H1 (cell line): ENCODE results near the gene IGSF9B. TPM values are rescaled to one million over a fixed set of nuclear protein-coding genes. Genes with fewer than 3 reads are reported as not detected.

Experiments
- CTCF ChIA-PET: fragments of 300-600 bp; sonication (Branson Sonifier 250); formaldehyde crosslinking; loops from one replicate; lab custom pipeline; 2021; ENCODE audit not compliant: partially characterized antibody; lab: Charles Lee
- POLR2A ChIA-PET: fragments of 300-600 bp; sonication (Branson Sonifier 250); formaldehyde crosslinking; loops from one replicate; lab custom pipeline; 2021; ENCODE audit warnings: inconsistent platforms; ENCODE audit not compliant: partially characterized antibody; lab: Charles Lee
- DNase-seq, 2 experiments: peaks; one replicate each; pipeline versions ENCODE4 v3.0.0 to v3.0.0-alpha.2; 2010 to 2022; ENCODE audit warnings: low spot score in 2 of 2, low read depth in 1 of 2, mixed read lengths in 1 of 2
- FAIRE-seq: peaks from 2 replicates; lab custom pipeline; 2011; peaks lifted over from hg19 to GRCh38; lab: Jason Lieb, UNC
- H2AFZ ChIP-seq: 2 replicates; pipeline ENCODE4 v1.8.1; 2012; ENCODE audit warnings: low read length, inconsistent platforms
- H2AK5ac ChIP-seq: 2 replicates; pipeline ENCODE4 v1.6.1; 2013; ENCODE audit warnings: low read depth, low read length
- H2BK120ac ChIP-seq: replicated peaks from 2 replicates; pipeline ENCODE3; 2013; ENCODE audit warnings: low read depth, low read length, inconsistent platforms
- H2BK12ac ChIP-seq: 2 replicates; pipeline ENCODE4 v1.6.1; 2013; ENCODE audit warnings: low read depth, low read length
- H2BK15ac ChIP-seq: 2 replicates; pipeline ENCODE4 v1.6.1; 2013; ENCODE audit warnings: low read length
- H2BK20ac ChIP-seq: 2 replicates; pipeline ENCODE4 v1.6.1; 2013; ENCODE audit warnings: low read length
- H2BK5ac ChIP-seq: 2 replicates; pipeline ENCODE4 v1.6.1; 2013; ENCODE audit warnings: low read depth, low read length
- H3K14ac ChIP-seq: 2 replicates; pipeline ENCODE4 v1.6.1; 2013; ENCODE audit warnings: inconsistent platforms; ENCODE audit not compliant: insufficient read length
- H3K18ac ChIP-seq: 2 replicates; pipeline ENCODE4 v1.6.1; 2013; ENCODE audit warnings: low read length; ENCODE audit errors: extremely low read depth
- H3K23ac ChIP-seq: 2 replicates; pipeline ENCODE4 v1.6.1; 2013; ENCODE audit warnings: inconsistent platforms; ENCODE audit not compliant: insufficient read length
- H3K23me2 ChIP-seq: 2 replicates; pipeline ENCODE4 v1.6.1; 2013; ENCODE audit warnings: low read depth, low read length
- H3K27ac ChIP-seq: 2 replicates; pipeline ENCODE4 v1.6.1; 2011; ENCODE audit warnings: low read depth, low read length, inconsistent platforms
- H3K27me3 ChIP-seq, 4 experiments: replicated peaks in 1 of 4; 1 replicate in 1 of 4; 2 replicates in 3 of 4; pipeline versions ENCODE4 v1.6.1 to v1.8.1; 2011 to 2013; ENCODE audit warnings: low read length in 3 of 4, mild to moderate bottlenecking in 3 of 4, inconsistent platforms in 2 of 4, mixed read lengths in 2 of 4, moderate library complexity in 1 of 4; ENCODE audit not compliant: control insufficient read depth in 3 of 4, insufficient read depth in 3 of 4; ENCODE audit errors: extremely low read depth in 1 of 4
- H3K36me3 ChIP-seq, 4 experiments: 2 replicates each; pipeline versions ENCODE4 v1.6.1 to v1.8.1; 2011 to 2013; ENCODE audit warnings: mild to moderate bottlenecking in 4 of 4, low read length in 3 of 4, moderate library complexity in 2 of 4, control low read depth in 1 of 4, inconsistent platforms in 1 of 4; ENCODE audit not compliant: insufficient read depth in 4 of 4, control insufficient read depth in 2 of 4
- H3K4ac ChIP-seq: replicated peaks from 2 replicates; pipeline ENCODE3; 2013; ENCODE audit warnings: low read length, low read depth, mixed read lengths, inconsistent platforms; ENCODE audit not compliant: insufficient read length
- H3K4me1 ChIP-seq, 4 experiments: replicated peaks in 1 of 4; 1 replicate in 1 of 4; 2 replicates in 3 of 4; pipeline versions ENCODE4 v1.6.1 to v1.8.1; 2011 to 2013; ENCODE audit warnings: low read length in 3 of 4, inconsistent platforms in 2 of 4, mixed read lengths in 1 of 4; ENCODE audit not compliant: insufficient read depth in 4 of 4, control insufficient read depth in 3 of 4
- H3K4me2 ChIP-seq, 2 experiments: 2 replicates each; pipeline versions ENCODE4 v1.6.1 to v1.8.1; 2011 to 2013; ENCODE audit warnings: low read depth in 2 of 2, low read length in 2 of 2, control low read depth in 1 of 2, inconsistent platforms in 1 of 2, mild to moderate bottlenecking in 1 of 2; ENCODE audit not compliant: insufficient read depth in 1 of 2
- H3K4me3 ChIP-seq, 4 experiments: fragments of 200-600, 300-600 bp in 1 of 4; sonication (generic), shearing (Covaris generic), sonication (Bioruptor Twin) in 1 of 4; 2 replicates each; pipeline versions ENCODE4 v1.5.1 to v1.8.1; 2011 to 2016; ENCODE audit warnings: low read length in 4 of 4, low read depth in 3 of 4, control low read depth in 2 of 4, inconsistent platforms in 2 of 4, mild to moderate bottlenecking in 2 of 4, mixed read lengths in 1 of 4, moderate library complexity in 1 of 4; ENCODE audit not compliant: insufficient read depth in 2 of 4; ENCODE audit errors: extremely low read depth in 1 of 4
- H3K56ac ChIP-seq: replicated peaks from 2 replicates; pipeline ENCODE3; 2013; ENCODE audit warnings: low read depth, mild to moderate bottlenecking, mixed read lengths, low read length, inconsistent platforms; ENCODE audit not compliant: insufficient read length
- H3K79me1 ChIP-seq: 2 replicates; pipeline ENCODE4 v1.6.1; 2013; ENCODE audit warnings: low read depth, low read length, control low read depth
- H3K79me2 ChIP-seq, 2 experiments: 2 replicates each; pipeline versions ENCODE4 v1.6.1 to v1.8.1; 2012 to 2013; ENCODE audit warnings: low read length in 2 of 2, mild to moderate bottlenecking in 2 of 2, inconsistent platforms in 1 of 2; ENCODE audit not compliant: insufficient read depth in 2 of 2, control insufficient read depth in 1 of 2
- H3K9ac ChIP-seq, 4 experiments: replicated peaks in 1 of 4; 1 replicate in 1 of 4; 2 replicates in 3 of 4; pipeline versions ENCODE4 v1.6.1 to v1.8.1; 2011 to 2013; ENCODE audit warnings: low read depth in 3 of 4, low read length in 3 of 4, control low read depth in 2 of 4, mild to moderate bottlenecking in 2 of 4, moderate library complexity in 2 of 4, inconsistent platforms in 1 of 4; ENCODE audit errors: extremely low read depth in 1 of 4
- H3K9me3 ChIP-seq, 2 experiments: 2 replicates each; pipeline versions ENCODE4 v1.6.1 to v1.8.1; 2012 to 2013; ENCODE audit warnings: mild to moderate bottlenecking in 2 of 2, moderate library complexity in 2 of 2, control low read depth in 1 of 2, inconsistent platforms in 1 of 2, low read depth in 1 of 2, low read length in 1 of 2, mixed read lengths in 1 of 2; ENCODE audit not compliant: insufficient read depth in 2 of 2
- H4K20me1 ChIP-seq, 2 experiments: replicated peaks in 1 of 2; 2 replicates each; pipeline versions ENCODE3 to v1.8.1; 2011 to 2013; ENCODE audit warnings: inconsistent platforms in 2 of 2, low read length in 2 of 2, mild to moderate bottlenecking in 1 of 2; ENCODE audit not compliant: insufficient read depth in 2 of 2, control insufficient read depth in 1 of 2
- H4K5ac ChIP-seq: 2 replicates; pipeline ENCODE4 v1.6.1; 2013; ENCODE audit warnings: low read length, low read depth, mixed read lengths, inconsistent platforms; ENCODE audit not compliant: insufficient read length
- H4K8ac ChIP-seq: 2 replicates; pipeline ENCODE4 v1.8.0; 2013; ENCODE audit warnings: mild to moderate bottlenecking, moderate library complexity, low read length, inconsistent platforms; ENCODE audit not compliant: insufficient read depth; ENCODE audit errors: extremely low read depth
- H4K91ac ChIP-seq: replicated peaks from 2 replicates; pipeline ENCODE3; 2013; ENCODE audit warnings: low read length, mixed read lengths, inconsistent platforms; ENCODE audit not compliant: insufficient read length
- POLR2AphosphoS5 ChIP-seq: IDR thresholded peaks from 2 replicates; pipeline ENCODE4 v1.6.1; 2011; ENCODE audit warnings: low read depth, low read length
- WGBS, 2 experiments: shearing (Covaris generic) in 1 of 2; methylation state at CpG; one replicate each; pipeline versions ENCODE4 v1.1.6 to v1.1.7; 2013 to 2015; ENCODE audit warnings: low lambda C conversion rate in 2 of 2, mixed read lengths in 2 of 2, inconsistent platforms in 1 of 2, low coverage in 1 of 2, missing lambda C conversion rate in 1 of 2; ENCODE audit not compliant: insufficient replicate concordance in 2 of 2, insufficient coverage in 1 of 2, insufficient read length in 1 of 2; ENCODE audit errors: extremely low coverage in 1 of 2, missing lambda C conversion rate in 1 of 2; 5-methylcytosine and 5-hydroxymethylcytosine counted together
- polyA plus RNA-seq, 7 experiments: library from polyadenylated mRNA; depleted of rRNA in 3 of 7; stranded (reverse) in 5 of 7; unstranded in 2 of 7; fragments of >200 nt in 5 of 7; fragments of 200-250 nt in 2 of 7; gene quantifications; 1 replicate in 5 of 7; 2 replicates in 1 of 7; 4 replicates in 1 of 7; pipeline versions ENCODE4 v1.2.1 to v1.2.3, GENCODE V29; 2011 to 2013; ENCODE audit warnings: missing spikeins in 2 of 7, mixed read lengths in 2 of 7
- total RNA-seq: library from RNA; stranded (reverse); fragmentation: NEBNext Ultra II Directional; extraction: Animal tissue kit (Norgen Biotek cat#: 25700); gene quantifications from 2 replicates; pipeline ENCODE4 v1.2.1, GENCODE V29; 2021
- TF ChIP-seq, protein P1 (sequence below): IDR thresholded peaks from 2 replicates; pipeline ENCODE4 v1.6.1; 2012; ENCODE audit warnings: low read length, inconsistent platforms

IGSF9B gene
- total and polyA plus RNA-seq, 2 of the 8 experiments (the other 6 are each of a cell fraction or from before 2014, with no cell fraction given) = 16.5 to 49.2 TPM

DNA sequence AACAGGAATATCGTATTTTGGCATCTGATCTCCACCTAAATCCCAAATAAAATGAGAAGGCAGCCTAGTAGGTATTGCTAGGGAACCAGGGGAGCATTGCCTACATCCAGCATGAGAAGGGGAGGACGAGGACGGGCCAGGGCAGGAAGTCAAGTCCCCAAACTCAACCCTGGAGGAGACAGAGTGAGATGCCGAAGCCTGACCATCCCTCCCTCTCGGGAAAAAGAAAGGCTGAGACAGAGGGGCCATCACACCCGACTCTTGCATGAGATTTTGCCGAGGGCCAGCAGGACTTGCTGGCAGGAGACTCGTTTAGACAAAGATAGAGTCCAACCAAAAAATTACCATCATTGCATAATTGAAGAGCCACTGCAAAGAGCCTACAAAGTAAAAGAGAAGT lies 61.2 kb downstream of the IGSF9B start:
- 0 out of 2 replicates have a peak, but pooled peaks cover 2% of the 10 kb centered on the region for H3K23me2 ChIP-seq
- FAIRE-seq (no peak), DNase-seq (peak in 1 of 2 experiments; percentile 47)
- 68% methylated on average over 8 of the region's 8 CpGs; no CpG with 5 or more reads in 1 of the 2 experiments for WGBS, 2 experiments
- no peaks in the 10 kb centered on the region for H3K9me3 ChIP-seq
- TF ChIP-seq, protein P1, sequence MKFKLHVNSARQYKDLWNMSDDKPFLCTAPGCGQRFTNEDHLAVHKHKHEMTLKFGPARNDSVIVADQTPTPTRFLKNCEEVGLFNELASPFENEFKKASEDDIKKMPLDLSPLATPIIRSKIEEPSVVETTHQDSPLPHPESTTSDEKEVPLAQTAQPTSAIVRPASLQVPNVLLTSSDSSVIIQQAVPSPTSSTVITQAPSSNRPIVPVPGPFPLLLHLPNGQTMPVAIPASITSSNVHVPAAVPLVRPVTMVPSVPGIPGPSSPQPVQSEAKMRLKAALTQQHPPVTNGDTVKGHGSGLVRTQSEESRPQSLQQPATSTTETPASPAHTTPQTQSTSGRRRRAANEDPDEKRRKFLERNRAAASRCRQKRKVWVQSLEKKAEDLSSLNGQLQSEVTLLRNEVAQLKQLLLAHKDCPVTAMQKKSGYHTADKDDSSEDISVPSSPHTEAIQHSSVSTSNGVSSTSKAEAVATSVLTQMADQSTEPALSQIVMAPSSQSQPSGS = no peak
- TF ChIP-seq POLR2AphosphoS5 = peak; percentile 39; the same call in 1 of the 2 replicates
- no peak overlapping the region for H2BK20ac ChIP-seq
- H3K14ac ChIP-seq = no peak overlapping the region
- CTCF ChIA-PET = interaction anchor here (1.4 kb wide), 1 partner anchor 30 kb away, joined by 6 read pairs; no protein-coding TSS in a partner anchor
- no peak overlapping the region for H3K56ac ChIP-seq
- peaks cover 7 to 18% (median 11%) of the 10 kb centered on the region in 4 experiments for H3K4me1 ChIP-seq
- peaks cover 0 to 2% (median 0%) of the 10 kb centered on the region in 4 experiments; a peak in 2 of 8 replicates for H3K36me3 ChIP-seq
- no peak overlapping the region for H4K8ac ChIP-seq
- H2BK120ac ChIP-seq = no peak overlapping the region
- H3K18ac ChIP-seq = no peak overlapping the region; the same call in 1 of the 2 replicates
- H3K4me3 ChIP-seq = no peak overlapping the region
- no peaks in the 10 kb centered on the region for H3K79me2 ChIP-seq
- no peaks in the 10 kb centered on the region for H4K20me1 ChIP-seq
- no peaks in the 10 kb centered on the region; a peak in 2 of 7 replicates for H3K27me3 ChIP-seq
- H4K5ac ChIP-seq = no peak overlapping the region
- H3K9ac ChIP-seq = no peak overlapping the region
- no peak overlapping the region for H2AFZ ChIP-seq
- H3K23ac ChIP-seq = no peak overlapping the region
- H3K4ac ChIP-seq = no peak overlapping the region
- H4K91ac ChIP-seq = no peak overlapping the region
- no peaks in the 10 kb centered on the region for H3K79me1 ChIP-seq
- no peak overlapping the region for H2AK5ac ChIP-seq
- POLR2A ChIA-PET = interaction anchor here (1.2 to 1.6 kb wide), 2 partner anchors 9 kb away, joined by 3 to 4 read pairs; no protein-coding TSS in a partner anchor
- H2BK5ac ChIP-seq = no peak overlapping the region
- H2BK12ac ChIP-seq = no peak overlapping the region
- H2BK15ac ChIP-seq = no peak overlapping the region
- H3K4me2 ChIP-seq = peak overlapping the region; percentile 9 to 20; a peak in 1 of 4 replicates
- H3K27ac ChIP-seq = no peak overlapping the region
